ENCODE data around the gene PRPF40B. TPM values are rescaled to one million over a fixed set of nuclear protein-coding genes. Genes with fewer than 3 reads are reported as not detected.

PRPF40B gene
- total and polyA plus RNA-seq, 2 of the 13 experiments (the other 11 are each of a cell fraction or from before 2014, with no cell fraction given) = 5.0 to 7.8 TPM

DNA sequence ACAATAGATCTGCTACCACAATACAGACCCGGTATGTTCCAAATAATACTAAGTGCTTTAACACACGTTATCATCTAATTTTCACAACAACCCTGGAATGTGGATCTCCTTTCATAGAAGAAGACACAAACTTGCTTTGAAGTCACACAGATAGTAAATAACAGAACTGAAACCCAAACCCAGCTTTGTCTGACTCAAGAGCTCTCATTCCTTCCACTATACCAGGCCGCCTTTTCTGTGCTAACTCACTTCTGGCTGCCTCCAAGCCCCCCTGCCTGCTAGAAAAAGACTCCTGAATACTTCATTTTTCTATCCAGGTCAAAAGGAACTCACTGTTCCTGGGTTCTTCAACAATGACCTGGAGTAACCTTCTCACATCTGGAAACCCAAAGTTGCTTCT is 37.8 kb downstream of the PRPF40B start (continued):
- TF ChIP-seq, protein P1, sequence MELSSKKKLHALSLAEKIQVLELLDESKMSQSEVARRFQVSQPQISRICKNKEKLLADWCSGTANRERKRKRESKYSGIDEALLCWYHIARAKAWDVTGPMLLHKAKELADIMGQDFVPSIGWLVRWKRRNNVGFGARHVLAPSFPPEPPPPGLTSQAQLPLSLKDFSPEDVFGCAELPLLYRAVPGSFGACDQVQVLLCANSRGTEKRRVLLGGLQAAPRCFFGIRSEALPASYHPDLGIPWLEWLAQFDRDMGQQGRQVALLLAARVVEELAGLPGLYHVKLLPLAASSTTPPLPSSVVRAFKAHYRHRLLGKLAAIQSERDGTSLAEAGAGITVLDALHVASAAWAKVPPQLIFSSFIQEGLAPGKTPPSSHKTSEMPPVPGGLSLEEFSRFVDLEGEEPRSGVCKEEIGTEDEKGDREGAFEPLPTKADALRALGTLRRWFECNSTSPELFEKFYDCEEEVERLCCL (CRISPR knock-in tag; IDR thresholded peaks at IDR 0.05; ENCODE audit: borderline replicate concordance) = no peak
- no peak for TF ChIP-seq MEIS2 (CRISPR knock-in tag; IDR thresholded peaks at IDR 0.05)
- no peak for TF ChIP-seq ZNF709 (CRISPR knock-in tag; IDR thresholded peaks at IDR 0.05)
- no peak for TF ChIP-seq ATM (IDR thresholded peaks at IDR 0.05; ENCODE audit: borderline replicate concordance)
- TF ChIP-seq HNRNPUL1 (IDR thresholded peaks at IDR 0.05; ENCODE audit: low read depth, low read length) = no peak

DNA sequence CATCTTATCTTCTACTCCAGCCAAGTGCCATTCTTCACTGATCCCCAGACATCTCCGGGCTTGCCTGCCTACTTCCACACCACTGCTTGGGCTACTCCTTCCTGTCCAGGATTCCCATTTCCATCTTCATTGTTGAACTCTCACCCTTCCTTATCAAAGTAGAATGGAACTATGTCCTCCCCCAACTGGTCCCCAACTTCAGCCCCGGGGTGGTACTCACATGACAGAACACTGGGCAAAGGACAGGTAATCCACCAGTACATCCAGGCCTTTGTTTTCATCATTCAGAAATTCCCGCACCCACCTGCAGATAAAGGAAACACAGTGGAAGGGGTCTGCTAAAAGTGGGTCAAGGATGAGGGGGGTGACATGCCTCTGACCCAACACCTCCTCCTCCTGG is 38.4 kb downstream of the PRPF40B start:
- no peak for ATAC-seq

More for the DNA sequence above, 38.4 kb downstream of the PRPF40B start:
- no peaks in the 10 kb centered on the region for H3K79me2 ChIP-seq (ENCODE audit: insufficient read depth, low read length)
- no peak overlapping the region for H2AFZ ChIP-seq (ENCODE audit: low read length)
- POLR2A ChIA-PET = no interaction called here
- no TSS peak for BruUV-seq (replicated peaks)
- FAIRE-seq (no peak), DNase-seq (ENCODE audit: low spot score) (no peak)
- no peak overlapping the region for H3K27ac ChIP-seq (ENCODE audit: extremely low read length, insufficient read depth, low read length)
- no peak overlapping the region for H3K4me3 ChIP-seq (replicated peaks in 1 of 3; ENCODE audit: insufficient read depth in 1 of 3, low read depth in 2 of 3, low read length in 3 of 3)
- 63% methylated on average over 3 of the region's 3 CpGs for WGBS (ENCODE audit: low lambda C conversion rate)
- H3K4me1 ChIP-seq (ENCODE audit: insufficient read depth, low read length) = peaks cover 15% of the 10 kb centered on the region
- CTCF ChIA-PET (ENCODE audit: low intra/inter-chr PET ratio, low total read pairs) = no interaction called here
- H4K20me1 ChIP-seq (ENCODE audit: insufficient read depth, low read length) = no peaks in the 10 kb centered on the region
- no peak overlapping the region for H3K4me2 ChIP-seq (ENCODE audit: low read depth, low read length)
- H3K9ac ChIP-seq (ENCODE audit: insufficient read depth, low read depth, low read length) = no peak overlapping the region
- TF ChIP-seq SP140L (CRISPR knock-in tag; IDR thresholded peaks at IDR 0.05; ENCODE audit: borderline replicate concordance) (no peak), MEF2D (CRISPR knock-in tag; IDR thresholded peaks at IDR 0.05) (no peak), ELF1 (CRISPR knock-in tag; IDR thresholded peaks at IDR 0.05) (no peak), MZF1 (CRISPR knock-in tag; IDR thresholded peaks at IDR 0.05; ENCODE audit: borderline replicate concordance) (no peak), NFRKB (IDR thresholded peaks at IDR 0.05) (no peak)
- TF ChIP-seq, protein P2, sequence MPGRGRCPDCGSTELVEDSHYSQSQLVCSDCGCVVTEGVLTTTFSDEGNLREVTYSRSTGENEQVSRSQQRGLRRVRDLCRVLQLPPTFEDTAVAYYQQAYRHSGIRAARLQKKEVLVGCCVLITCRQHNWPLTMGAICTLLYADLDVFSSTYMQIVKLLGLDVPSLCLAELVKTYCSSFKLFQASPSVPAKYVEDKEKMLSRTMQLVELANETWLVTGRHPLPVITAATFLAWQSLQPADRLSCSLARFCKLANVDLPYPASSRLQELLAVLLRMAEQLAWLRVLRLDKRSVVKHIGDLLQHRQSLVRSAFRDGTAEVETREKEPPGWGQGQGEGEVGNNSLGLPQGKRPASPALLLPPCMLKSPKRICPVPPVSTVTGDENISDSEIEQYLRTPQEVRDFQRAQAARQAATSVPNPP (CRISPR knock-in tag; IDR thresholded peaks at IDR 0.05) = no peak
- TF ChIP-seq, protein P3, sequence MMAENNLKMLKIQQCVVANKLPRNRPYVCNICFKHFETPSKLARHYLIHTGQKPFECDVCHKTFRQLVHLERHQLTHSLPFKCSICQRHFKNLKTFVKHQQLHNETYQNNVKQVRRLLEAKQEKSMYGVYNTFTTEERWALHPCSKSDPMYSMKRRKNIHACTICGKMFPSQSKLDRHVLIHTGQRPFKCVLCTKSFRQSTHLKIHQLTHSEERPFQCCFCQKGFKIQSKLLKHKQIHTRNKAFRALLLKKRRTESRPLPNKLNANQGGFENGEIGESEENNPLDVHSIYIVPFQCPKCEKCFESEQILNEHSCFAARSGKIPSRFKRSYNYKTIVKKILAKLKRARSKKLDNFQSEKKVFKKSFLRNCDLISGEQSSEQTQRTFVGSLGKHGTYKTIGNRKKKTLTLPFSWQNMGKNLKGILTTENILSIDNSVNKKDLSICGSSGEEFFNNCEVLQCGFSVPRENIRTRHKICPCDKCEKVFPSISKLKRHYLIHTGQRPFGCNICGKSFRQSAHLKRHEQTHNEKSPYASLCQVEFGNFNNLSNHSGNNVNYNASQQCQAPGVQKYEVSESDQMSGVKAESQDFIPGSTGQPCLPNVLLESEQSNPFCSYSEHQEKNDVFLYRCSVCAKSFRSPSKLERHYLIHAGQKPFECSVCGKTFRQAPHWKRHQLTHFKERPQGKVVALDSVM (CRISPR knock-in tag; IDR thresholded peaks at IDR 0.05) = no peak
- TF ChIP-seq, protein P4, sequence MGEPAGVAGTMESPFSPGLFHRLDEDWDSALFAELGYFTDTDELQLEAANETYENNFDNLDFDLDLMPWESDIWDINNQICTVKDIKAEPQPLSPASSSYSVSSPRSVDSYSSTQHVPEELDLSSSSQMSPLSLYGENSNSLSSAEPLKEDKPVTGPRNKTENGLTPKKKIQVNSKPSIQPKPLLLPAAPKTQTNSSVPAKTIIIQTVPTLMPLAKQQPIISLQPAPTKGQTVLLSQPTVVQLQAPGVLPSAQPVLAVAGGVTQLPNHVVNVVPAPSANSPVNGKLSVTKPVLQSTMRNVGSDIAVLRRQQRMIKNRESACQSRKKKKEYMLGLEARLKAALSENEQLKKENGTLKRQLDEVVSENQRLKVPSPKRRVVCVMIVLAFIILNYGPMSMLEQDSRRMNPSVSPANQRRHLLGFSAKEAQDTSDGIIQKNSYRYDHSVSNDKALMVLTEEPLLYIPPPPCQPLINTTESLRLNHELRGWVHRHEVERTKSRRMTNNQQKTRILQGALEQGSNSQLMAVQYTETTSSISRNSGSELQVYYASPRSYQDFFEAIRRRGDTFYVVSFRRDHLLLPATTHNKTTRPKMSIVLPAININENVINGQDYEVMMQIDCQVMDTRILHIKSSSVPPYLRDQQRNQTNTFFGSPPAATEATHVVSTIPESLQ (CRISPR knock-in tag; conservative IDR thresholded peaks at IDR 0.05) = no peak
- TF ChIP-seq, protein P5, sequence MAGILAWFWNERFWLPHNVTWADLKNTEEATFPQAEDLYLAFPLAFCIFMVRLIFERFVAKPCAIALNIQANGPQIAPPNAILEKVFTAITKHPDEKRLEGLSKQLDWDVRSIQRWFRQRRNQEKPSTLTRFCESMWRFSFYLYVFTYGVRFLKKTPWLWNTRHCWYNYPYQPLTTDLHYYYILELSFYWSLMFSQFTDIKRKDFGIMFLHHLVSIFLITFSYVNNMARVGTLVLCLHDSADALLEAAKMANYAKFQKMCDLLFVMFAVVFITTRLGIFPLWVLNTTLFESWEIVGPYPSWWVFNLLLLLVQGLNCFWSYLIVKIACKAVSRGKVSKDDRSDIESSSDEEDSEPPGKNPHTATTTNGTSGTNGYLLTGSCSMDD (CRISPR knock-in tag; IDR thresholded peaks at IDR 0.05) = no peak
- no peaks in the 10 kb centered on the region for H3K36me3 ChIP-seq (replicated peaks in 1 of 2; ENCODE audit: control insufficient read depth in 1 of 2, insufficient read depth in 2 of 2, low read length in 2 of 2)
- intact Hi-C loops (cut with micrococcal nuclease; ENCODE audit: unreplicated experiment) = no loop called here
- in situ Hi-C loops (cut with HindIII; ENCODE audit: extremely low pct_ligation_motif_present, low pct_unique_long_range_greater_than_20kb) = no loop called here
- H3K27me3 ChIP-seq (ENCODE audit: control insufficient read depth in 1 of 2, insufficient read depth in 2 of 2, low read length in 2 of 2) = peaks cover 0 to 2% of the 10 kb centered on the region in 2 experiments; a peak in 1 of 5 replicates
- H3K9me3 ChIP-seq (ENCODE audit: low read length) = no peaks in the 10 kb centered on the region

Measured in HepG2 (cell line).